ENCODE data around the gene FAM43A. TPM values are rescaled to one million over a fixed set of nuclear protein-coding genes. Genes with fewer than 3 reads are reported as not detected.
A peak's percentile ranks its signal among the peaks of the same experiment; 100 is the strongest.

The FAM43A gene
- total and polyA plus RNA-seq, 2 of the 4 experiments (the other 2 are of a cell fraction) = 3.0 to 11.5 TPM

DNA sequence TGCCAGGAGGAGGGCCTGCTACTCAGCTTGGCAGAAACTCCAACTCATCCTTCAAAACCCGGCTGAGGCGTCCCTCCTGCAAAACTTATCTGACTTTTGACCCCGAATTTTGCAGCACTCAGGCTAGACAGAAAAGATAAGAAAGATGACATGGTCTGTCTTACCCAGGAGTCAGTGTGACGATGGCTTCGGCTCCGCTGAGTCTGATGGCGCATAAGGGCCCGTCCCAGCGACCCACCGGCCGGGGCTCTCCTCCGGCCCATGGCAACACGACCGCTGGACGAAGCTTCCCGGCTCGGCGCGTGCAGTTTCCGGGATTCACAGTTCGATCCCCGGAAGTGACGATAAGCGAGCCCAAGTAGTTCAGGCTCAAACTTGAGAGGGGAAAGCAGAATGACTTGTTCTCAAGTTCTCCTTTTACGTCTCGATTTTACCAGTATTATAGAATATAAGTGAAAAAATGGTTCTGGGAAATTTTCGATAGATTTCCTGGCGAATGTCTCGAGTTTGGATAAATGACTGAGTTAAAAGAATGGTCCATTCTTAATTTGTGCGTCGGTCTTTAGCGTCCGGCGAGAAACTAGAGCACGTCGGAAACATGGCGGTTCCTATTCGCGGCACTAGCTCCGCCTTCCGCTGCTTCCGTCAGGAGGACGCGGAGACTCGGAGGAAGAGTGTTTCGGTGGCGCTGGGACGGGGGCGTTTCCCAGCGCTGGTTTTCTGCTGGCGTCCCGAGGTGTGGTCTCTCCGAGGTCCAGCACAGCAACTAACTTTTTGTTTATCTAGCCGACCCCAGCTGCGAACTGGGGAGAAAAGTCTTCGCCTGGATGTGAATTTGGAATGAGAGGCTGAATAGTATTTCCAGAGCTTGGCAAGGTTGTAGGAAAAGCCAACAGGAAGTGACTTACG is 13.5 kb upstream of the FAM43A start, which contains the start of gene LSG1:
Gene LSG1, minus strand, starts transcription at position 292 of the 909 bp plus-strand sequence. Its CDS starts 29 bp downstream, at position 263.
- H4K5ac ChIP-seq (ENCODE audit: low read depth, low read length) = peak within 1 kb of the TSS; percentile 98
- peak within 1 kb of the TSS; percentile 90 for H4K91ac ChIP-seq (ENCODE audit: insufficient read depth, low read depth, low read length)
- peaks cover 1% of the 10 kb centered on the region; the same call in 1 of the 2 replicates for H3K4me1 ChIP-seq (ENCODE audit: control insufficient read depth, insufficient read depth, low read length)
- peaks cover 2% of the 10 kb centered on the region; the same call in 1 of the 2 replicates for H3K27me3 ChIP-seq (ENCODE audit: control insufficient read depth, insufficient read depth, low read length)
- H3K9ac ChIP-seq (ENCODE audit: low read depth, low read length) = peak within 1 kb of the TSS; percentile 95
- peak within 1 kb of the TSS; percentile 90 for H3K4ac ChIP-seq (ENCODE audit: low read depth, low read length)
- peak within 1 kb of the TSS; percentile 97 for H3K56ac ChIP-seq (ENCODE audit: extremely low read depth, insufficient read depth, low read length)
- H2AK5ac ChIP-seq (ENCODE audit: low read depth, low read length) = peak within 1 kb of the TSS; percentile 89
- H4K8ac ChIP-seq (ENCODE audit: low read depth in 2 of 2, low read length in 2 of 2) = peak within 1 kb of the TSS; percentile 92 to 97
- H2BK20ac ChIP-seq (ENCODE audit: low read depth, low read length) = peak within 1 kb of the TSS; percentile 80
- peak within 1 kb of the TSS; percentile 93 for H2BK5ac ChIP-seq (ENCODE audit: low read depth, low read length, poor library complexity, severe bottlenecking)
- 0% methylated on average over 21 of the region's 57 CpGs; no CpG with 5 or more reads in 1 of the 2 experiments for WGBS, 2 experiments (ENCODE audit: extremely low coverage in 2 of 2, insufficient read length in 1 of 2)
- CTCF ChIA-PET = interaction anchor here (0.6 to 4.8 kb wide), 20 partner anchors 11 to 630 kb away, joined by 3 to 27 read pairs (median 3); partner anchors contain the start of gene XXYLT1
- peak within 1 kb of the TSS; percentile 89 for H3K14ac ChIP-seq (replicated peaks; ENCODE audit: low read depth, low read length)
- H2AFZ ChIP-seq (replicated peaks; ENCODE audit: low read length, poor library complexity) = peak within 1 kb of the TSS; percentile 89
- H2AK9ac ChIP-seq (replicated peaks; ENCODE audit: low read depth, low read length, poor library complexity) = peak within 1 kb of the TSS; percentile 83
- TF ChIP-seq POLR2A (IDR thresholded peaks at IDR 0.05; ENCODE audit: low read depth, low read length) = peak; percentile 67; the same call in 1 of the 2 replicates
- peak; percentile 70 for TF ChIP-seq MAZ (IDR thresholded peaks at IDR 0.05; ENCODE audit: borderline replicate concordance, low read depth, low read length)
- no peak for TF ChIP-seq RAD21 (IDR thresholded peaks at IDR 0.05; ENCODE audit: low read length)
- TF ChIP-seq MXI1 (IDR thresholded peaks at IDR 0.05; ENCODE audit: borderline replicate concordance, low read depth, low read length) = peak; percentile 97
- TF ChIP-seq CHD1 (IDR thresholded peaks at IDR 0.05; ENCODE audit: low read depth, low read length) = no peak; the same call in 1 of the 2 replicates
- peak; percentile 93 for TF ChIP-seq BHLHE40 (IDR thresholded peaks at IDR 0.05; ENCODE audit: low read depth, low read length)
- peak within 1 kb of the TSS; percentile 87 for H3K4me3 ChIP-seq (ENCODE audit: insufficient read depth, low read depth, low read length)
- peak within 1 kb of the TSS; percentile 79; the same call in 1 of the 2 replicates for H3K23ac ChIP-seq (ENCODE audit: low read depth, low read length)
- H3K79me1 ChIP-seq (ENCODE audit: low read depth in 1 of 2, low read length in 2 of 2) = peaks cover 15 to 31% of the 10 kb centered on the region in 2 experiments; a peak in 3 of 4 replicates
- POLR2A ChIA-PET (ENCODE audit: unreplicated experiment) = interaction anchor here (0.5 to 0.8 kb wide), 3 partner anchors 10 to 16 kb away, joined by 3 to 11 read pairs (median 4); no protein-coding TSS in a partner anchor
- H3K4me2 ChIP-seq (ENCODE audit: low read depth, low read length) = peak within 1 kb of the TSS; percentile 91
- H3K18ac ChIP-seq (ENCODE audit: low read depth, low read length) = peak within 1 kb of the TSS; percentile 93
- intact Hi-C loops (cut with micrococcal nuclease) (loop anchor here (1.0 kb wide), 1 partner anchor 588 kb away; no protein-coding TSS in a partner anchor), in situ Hi-C loops (cut with MboI; ENCODE audit: low sequenced_read_pairs) (loop anchor here (10.0 kb wide), 1 partner anchor 853 kb away; no protein-coding TSS in a partner anchor), dilution Hi-C loops (cut with HindIII; ENCODE audit: low sequenced_read_pairs, unreplicated experiment) (no loop called here)
- no peaks in the 10 kb centered on the region for H3K9me3 ChIP-seq (ENCODE audit: control insufficient read depth, insufficient read depth, low read length)
- peaks cover 3% of the 10 kb centered on the region for H3K36me3 ChIP-seq (ENCODE audit: control insufficient read depth, insufficient read depth, low read length)
- H4K20me1 ChIP-seq (ENCODE audit: insufficient read depth, low read length) = peaks cover 6% of the 10 kb centered on the region; the same call in 1 of the 2 replicates
- H2BK120ac ChIP-seq (ENCODE audit: low read depth, low read length) = peak within 1 kb of the TSS; percentile 94
- no peaks in the 10 kb centered on the region; the same call in 1 of the 2 replicates for H3K9me1 ChIP-seq (ENCODE audit: insufficient read depth, low read length)
- H2BK15ac ChIP-seq (ENCODE audit: low read depth, low read length) = no peak within 1 kb of the TSS; the same call in 2 of the 3 replicates
- H3K27ac ChIP-seq (ENCODE audit: insufficient read depth, low read length) = peak within 1 kb of the TSS; percentile 86
- peak; percentile 97 for ATAC-seq (ENCODE audit: low read depth)
- no TSS peak for BruUV-seq (replicated peaks)
- peak; percentile 97 for DNase-seq

All from IMR-90 (cell line).